SJCRH30 (cell line): ENCODE results near the gene RNF39. TPM values are rescaled to one million over a fixed set of nuclear protein-coding genes. Genes with fewer than 3 reads are reported as not detected.
A peak's percentile ranks its signal among the peaks of the same experiment; 100 is the strongest.

Experiments used
- DNase-seq, 2 experiments: peaks; one replicate each; pipeline ENCODE4 v3.0.0-alpha.2; 2015 to 2020
- H3K27ac ChIP-seq: fragments of 250-450 bp; sonication (Bioruptor Pico); 2 replicates; pipeline ENCODE4 v1.5.1; 2020; ENCODE audit warnings: mild to moderate bottlenecking, moderate library complexity
- H3K27me3 ChIP-seq: fragments of 250-450 bp; sonication (Bioruptor Pico); 2 replicates; pipeline ENCODE4 v1.5.1; 2020; ENCODE audit warnings: mild to moderate bottlenecking, moderate library complexity
- H3K36me3 ChIP-seq: fragments of 250-450 bp; sonication (Bioruptor Pico); 2 replicates; pipeline ENCODE4 v1.5.1; 2020; ENCODE audit warnings: mild to moderate bottlenecking, moderate library complexity
- H3K4me1 ChIP-seq: fragments of 250-450 bp; sonication (Bioruptor Pico); 2 replicates; pipeline ENCODE4 v1.5.1; 2020; ENCODE audit warnings: mild to moderate bottlenecking, moderate library complexity
- H3K4me3 ChIP-seq: fragments of 250-450 bp; sonication (Bioruptor Pico); 2 replicates; pipeline ENCODE4 v1.5.1; 2020; ENCODE audit warnings: mild to moderate bottlenecking, moderate library complexity
- H3K9me3 ChIP-seq: fragments of 250-450 bp; sonication (Bioruptor Pico); replicated peaks from 2 replicates; pipeline ENCODE4 v1.5.1; 2020; ENCODE audit warnings: mild to moderate bottlenecking, moderate library complexity
- total RNA-seq: library from RNA; depleted of rRNA; stranded (reverse); fragments of >200 nt; shearing (Covaris generic); gene quantifications from 2 replicates; pipeline ENCODE4 v1.2.3, GENCODE V29; 2014

Gene RNF39
- total RNA-seq, 1 experiment from 2014 or later = not detected

GRCh38 chr6:30102414-30102969 lies 26.9 kb upstream of the RNF39 start:
- H3K9me3 ChIP-seq = no peaks in the 10 kb centered on the region
- no peak overlapping the region for H3K27ac ChIP-seq
- no peaks in the 10 kb centered on the region for H3K36me3 ChIP-seq
- H3K4me3 ChIP-seq = peak overlapping the region; percentile 54
- peak; percentile 9 to 22 for DNase-seq
- H3K4me1 ChIP-seq = peaks cover 9% of the 10 kb centered on the region; the same call in 1 of the 2 replicates
- H3K27me3 ChIP-seq = no peaks in the 10 kb centered on the region

- Histone ChIP-seq H3K9me3 (no peaks in the 10 kb centered on the region), H3K27ac (peak overlapping the region; percentile 29), H3K27me3 (no peaks in the 10 kb centered on the region), H3K4me1 (peaks cover 15% of the 10 kb centered on the region; the same call in 1 of the 2 replicates), H3K36me3 (no peaks in the 10 kb centered on the region), H3K4me3 (peak overlapping the region; percentile 54)
- DNase-seq = peak; percentile 83
Observed at GRCh38 chr6:30101444-30102413, 26.2 kb upstream of the RNF39 start.

- Histone ChIP-seq H3K4me3 (peak overlapping the region; percentile 54), H3K27me3 (no peaks in the 10 kb centered on the region), H3K9me3 (no peaks in the 10 kb centered on the region)
Observed at GRCh38 chr6:30100585-30101443, 25.2 kb upstream of the RNF39 start.

GRCh38 chr6:30100154-30100553 lies 24.6 kb upstream of the RNF39 start:
- Histone ChIP-seq H3K4me1 (peaks cover 15% of the 10 kb centered on the region; the same call in 1 of the 2 replicates), H3K4me3 (peak overlapping the region; percentile 54), H3K27me3 (no peaks in the 10 kb centered on the region), H3K9me3 (no peaks in the 10 kb centered on the region), H3K27ac (no peak overlapping the region), H3K36me3 (no peaks in the 10 kb centered on the region)
- no peak for DNase-seq

More at GRCh38 chr6:30100585-30101443, 25.2 kb upstream of the RNF39 start:
- DNase-seq = peak; percentile 11 to 23
- Histone ChIP-seq H3K4me1 (peaks cover 15% of the 10 kb centered on the region; the same call in 1 of the 2 replicates), H3K36me3 (no peaks in the 10 kb centered on the region), H3K27ac (peak overlapping the region; percentile 29; the same call in 1 of the 2 replicates)

- no peak for DNase-seq
- H3K27ac ChIP-seq = no peak overlapping the region
- H3K27me3 ChIP-seq = no peaks in the 10 kb centered on the region
- H3K36me3 ChIP-seq = no peaks in the 10 kb centered on the region
- H3K9me3 ChIP-seq = no peaks in the 10 kb centered on the region
- H3K4me1 ChIP-seq = peaks cover 15% of the 10 kb centered on the region; the same call in 1 of the 2 replicates
- H3K4me3 ChIP-seq = no peak overlapping the region
Observed at GRCh38 chr6:30097902-30098768, 22.6 kb upstream of the RNF39 start.

GRCh38 chr6:30096829-30097228 lies 21.3 kb upstream of the RNF39 start:
- H3K27ac ChIP-seq = no peak overlapping the region
- no peaks in the 10 kb centered on the region for H3K9me3 ChIP-seq
- H3K4me3 ChIP-seq = no peak overlapping the region
- H3K27me3 ChIP-seq = no peaks in the 10 kb centered on the region
- no peaks in the 10 kb centered on the region for H3K36me3 ChIP-seq
- DNase-seq = no peak
- peaks cover 11% of the 10 kb centered on the region; the same call in 1 of the 2 replicates for H3K4me1 ChIP-seq

GRCh38 chr6:30093951-30094661 lies 18.5 kb upstream of the RNF39 start:
- no peak for DNase-seq
- no peaks in the 10 kb centered on the region for H3K9me3 ChIP-seq
- no peaks in the 10 kb centered on the region for H3K27me3 ChIP-seq
- no peak overlapping the region for H3K4me3 ChIP-seq
- peaks cover 11% of the 10 kb centered on the region; the same call in 1 of the 2 replicates for H3K4me1 ChIP-seq
- H3K36me3 ChIP-seq = no peaks in the 10 kb centered on the region
- H3K27ac ChIP-seq = no peak overlapping the region

- Histone ChIP-seq H3K4me1 (peaks cover 11% of the 10 kb centered on the region; the same call in 1 of the 2 replicates), H3K4me3 (no peak overlapping the region), H3K27me3 (no peaks in the 10 kb centered on the region), H3K27ac (no peak overlapping the region), H3K9me3 (no peaks in the 10 kb centered on the region), H3K36me3 (no peaks in the 10 kb centered on the region)
- no peak for DNase-seq
Observed at GRCh38 chr6:30092852-30093543, 17.4 kb upstream of the RNF39 start.

- Histone ChIP-seq H3K36me3 (no peaks in the 10 kb centered on the region), H3K4me1 (peaks cover under 1% of the 10 kb centered on the region; the same call in 1 of the 2 replicates), H3K9me3 (no peaks in the 10 kb centered on the region), H3K27me3 (no peaks in the 10 kb centered on the region), H3K4me3 (no peak overlapping the region), H3K27ac (no peak overlapping the region)
- peak; percentile 35 to 38 for DNase-seq
Observed at GRCh38 chr6:30091577-30092381, 16.2 kb upstream of the RNF39 start.

GRCh38 chr6:30087876-30088275 lies 12.3 kb upstream of the RNF39 start:
- no peaks in the 10 kb centered on the region for H3K9me3 ChIP-seq
- no peaks in the 10 kb centered on the region for H3K36me3 ChIP-seq
- no peak overlapping the region for H3K27ac ChIP-seq
- no peak overlapping the region for H3K4me3 ChIP-seq
- no peaks in the 10 kb centered on the region for H3K27me3 ChIP-seq
- no peaks in the 10 kb centered on the region; the same call in 1 of the 2 replicates for H3K4me1 ChIP-seq
- no peak for DNase-seq

- Histone ChIP-seq H3K27me3 (no peaks in the 10 kb centered on the region), H3K4me1 (no peaks in the 10 kb centered on the region), H3K36me3 (no peaks in the 10 kb centered on the region), H3K27ac (no peak overlapping the region), H3K4me3 (no peak overlapping the region), H3K9me3 (no peaks in the 10 kb centered on the region)
- DNase-seq = no peak
Observed at GRCh38 chr6:30077218-30077617, 1.6 kb upstream of the RNF39 start.
